HG03060 (cell line): ENCODE results near the gene MRPL28.
"Not testable (repeated sequence)": the region's sequence is repeated elsewhere in the genome, so short reads cannot be mapped to it uniquely, and the experiment has no call there.

Source experiments
- ATAC-seq: cut with Tn5 transposase; IDR thresholded peaks from one replicate; pipeline ENCODE4 v1.9.1; 2021; ENCODE audit warnings: low read depth, moderate number of reproducible peaks; ENCODE audit not compliant: unreplicated experiment

Gene MRPL28

DNA sequence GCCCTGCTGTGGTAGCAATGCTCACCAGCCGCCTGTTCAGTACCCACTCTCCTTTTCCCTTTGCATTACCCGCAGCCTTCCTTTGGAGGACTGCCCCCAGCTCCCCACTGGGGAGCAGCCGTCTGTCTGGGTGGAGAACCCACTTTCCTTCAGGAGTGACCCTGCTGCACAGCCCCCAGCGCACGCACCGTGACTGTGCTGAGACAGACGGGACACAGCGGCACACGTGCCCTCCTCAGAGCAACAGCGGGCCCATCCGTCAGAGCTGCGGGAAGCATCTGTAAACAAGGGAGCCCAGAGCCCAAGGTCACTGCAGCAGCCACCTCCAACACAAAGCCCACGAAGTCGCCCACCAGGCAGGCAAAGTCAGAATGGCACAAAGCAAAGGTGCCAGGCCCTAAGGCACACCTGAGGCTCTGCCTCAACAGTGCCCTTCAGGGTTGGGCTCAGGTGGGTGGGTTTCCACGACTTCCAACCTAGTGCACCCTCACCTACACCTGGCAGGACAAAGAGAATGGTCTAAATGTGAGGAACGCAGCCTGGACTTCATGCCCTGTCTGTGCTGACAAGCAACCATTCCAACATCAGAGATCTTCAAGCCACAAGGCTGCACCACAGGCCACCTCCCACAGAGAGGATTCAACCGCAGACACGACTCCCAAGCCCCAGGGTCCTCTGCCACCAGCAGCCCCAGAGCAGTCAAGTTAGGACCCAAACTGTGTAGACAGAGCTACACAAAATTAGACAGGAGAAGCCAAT, 27.7 kb downstream of the MRPL28 start:
- ATAC-seq: no peak

DNA sequence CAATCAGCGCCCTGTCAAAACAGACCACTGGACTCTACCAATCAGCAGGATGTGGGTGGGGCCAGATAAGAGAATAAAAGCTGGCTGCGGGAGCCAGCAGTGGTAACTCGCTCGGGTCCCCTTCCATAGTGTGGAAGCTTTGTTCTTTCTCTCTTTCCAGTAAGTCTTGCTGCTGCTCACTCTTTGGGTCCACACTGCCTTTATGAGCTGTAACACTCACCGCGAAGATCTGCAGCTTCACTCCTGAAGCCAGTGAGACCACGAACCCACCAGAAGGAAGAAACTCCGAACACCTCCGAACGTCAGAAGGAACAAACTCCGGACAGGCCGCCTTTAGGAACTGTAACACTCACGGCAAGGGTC, 28.4 kb downstream of the MRPL28 start:
- ATAC-seq: not testable (repeated sequence)

DNA sequence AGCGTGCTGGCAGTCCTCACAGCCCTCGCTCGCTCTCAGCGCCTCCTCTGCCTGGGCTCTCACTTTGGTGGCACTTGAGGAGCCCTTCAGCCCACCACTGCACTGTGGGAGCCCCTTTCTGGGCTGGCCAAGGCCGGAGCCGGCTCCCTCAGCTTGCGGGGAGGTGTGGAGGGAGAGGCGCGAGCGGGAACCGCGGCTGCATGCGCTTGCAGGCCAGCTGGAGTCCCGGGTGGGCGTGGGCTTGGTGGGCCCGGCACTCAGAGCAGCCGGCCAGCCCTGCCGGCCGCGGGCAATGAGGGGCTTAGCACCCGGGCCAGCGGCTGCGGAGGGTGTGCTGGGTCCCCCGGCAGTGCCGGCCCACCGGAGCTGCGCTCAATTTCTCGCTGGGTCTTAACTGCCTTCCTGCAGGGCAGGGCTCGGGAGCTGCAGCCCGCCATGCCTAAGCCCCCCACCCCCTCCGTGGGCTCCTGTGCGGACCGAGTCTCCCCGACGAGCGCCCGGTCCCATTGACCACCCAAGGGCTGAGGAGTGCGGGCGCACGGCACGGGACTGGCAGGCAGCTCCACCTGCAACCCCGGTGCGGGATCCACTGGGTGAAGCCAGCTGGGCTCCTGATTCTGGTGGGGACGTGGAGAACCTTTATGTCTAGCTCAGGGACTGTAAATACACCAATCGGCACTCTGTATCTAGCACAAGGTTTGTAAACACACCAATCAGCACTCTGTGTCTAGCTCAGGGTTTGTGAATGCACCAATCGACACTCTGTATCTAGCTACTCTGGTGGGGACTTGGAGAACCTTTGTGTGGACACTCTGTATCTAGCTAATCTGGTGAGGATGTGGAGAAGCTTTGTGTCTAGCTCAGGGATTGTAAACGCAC, 29.0 kb downstream of the MRPL28 start:
- not testable (repeated sequence) for ATAC-seq

DNA sequence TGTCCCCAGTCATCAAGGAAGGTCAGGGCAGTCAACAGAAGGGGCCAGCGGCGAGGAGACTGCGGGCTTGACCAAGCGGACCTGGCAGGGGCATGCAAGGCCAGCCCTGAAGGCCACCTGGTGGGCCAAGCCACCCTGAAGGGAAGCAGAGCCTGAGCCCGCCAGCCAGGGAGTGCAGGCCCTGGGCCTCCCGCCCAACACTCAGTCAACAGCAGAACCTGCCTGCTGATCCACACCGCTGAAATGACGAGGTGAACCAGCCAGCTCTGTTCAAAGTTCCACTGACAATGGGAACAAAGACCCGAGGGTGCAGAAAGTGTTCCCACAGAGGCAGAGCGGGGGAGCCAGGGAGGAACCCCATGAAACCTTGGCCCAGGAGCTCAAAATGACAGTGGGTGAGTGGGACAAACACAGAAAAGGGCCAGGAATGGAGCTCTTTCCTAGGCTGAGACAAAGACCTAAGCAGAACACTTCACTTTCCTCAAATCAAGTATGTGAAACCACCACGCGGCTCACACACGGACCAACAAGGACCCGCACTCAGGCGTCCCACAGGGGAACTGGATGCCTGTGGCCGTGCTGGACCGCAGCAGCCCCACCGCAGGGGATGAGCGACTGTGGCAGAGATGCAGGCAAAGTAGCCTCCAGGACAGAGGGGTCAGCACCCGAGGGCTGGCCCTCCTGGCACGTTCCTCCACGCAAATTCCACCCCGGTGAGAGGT, 29.8 kb downstream of the MRPL28 start:
- no peak for ATAC-seq

DNA sequence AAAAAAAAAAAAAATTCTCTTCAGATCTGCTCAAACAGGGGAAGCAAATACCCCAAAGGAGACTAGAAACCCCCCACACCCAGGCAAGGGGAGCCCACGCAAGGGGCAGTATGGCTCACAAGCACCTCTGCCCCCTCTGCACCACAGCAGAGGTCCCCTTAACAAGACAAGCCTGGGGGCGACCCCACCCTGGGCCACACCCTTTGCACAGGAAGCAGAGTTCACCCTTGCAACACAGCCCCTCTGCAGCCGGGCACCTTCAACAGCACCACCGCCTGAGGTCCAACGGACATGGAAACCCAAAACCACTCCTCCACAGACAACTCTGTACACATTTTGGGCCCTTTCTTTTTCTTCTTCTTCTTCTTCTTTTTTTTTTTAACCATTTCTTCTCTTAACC, 30.7 kb downstream of the MRPL28 start:
- ATAC-seq: no peak

DNA sequence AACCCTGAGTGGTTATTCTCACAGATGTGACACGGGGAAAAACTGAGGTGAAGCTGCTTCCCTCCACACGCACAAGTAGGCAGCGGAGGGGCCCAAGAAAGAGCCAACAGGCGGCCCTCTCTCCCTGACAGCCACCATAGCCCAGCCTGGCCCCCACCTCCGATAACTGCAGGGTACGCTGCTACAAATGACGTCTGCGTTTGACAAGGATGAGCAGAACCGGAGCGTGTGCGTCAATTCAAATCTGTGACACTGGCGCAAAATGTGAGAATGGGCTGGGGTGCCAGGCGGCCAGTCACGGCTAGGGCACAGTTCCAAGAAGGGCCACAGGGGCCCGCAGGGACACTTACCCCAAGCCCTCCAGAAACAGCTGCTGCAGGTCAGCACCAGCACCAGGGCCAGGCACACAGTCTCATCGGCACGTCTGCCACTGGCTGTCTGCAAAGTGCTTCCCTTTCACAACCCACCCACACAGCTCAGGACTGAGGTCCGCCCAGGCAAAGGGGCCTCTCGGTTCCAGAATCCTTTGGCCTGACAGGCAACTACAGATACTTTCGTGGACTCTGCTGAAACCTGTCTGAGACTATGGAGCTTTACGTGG, 32.3 kb downstream of the MRPL28 start:
- no peak for ATAC-seq

DNA sequence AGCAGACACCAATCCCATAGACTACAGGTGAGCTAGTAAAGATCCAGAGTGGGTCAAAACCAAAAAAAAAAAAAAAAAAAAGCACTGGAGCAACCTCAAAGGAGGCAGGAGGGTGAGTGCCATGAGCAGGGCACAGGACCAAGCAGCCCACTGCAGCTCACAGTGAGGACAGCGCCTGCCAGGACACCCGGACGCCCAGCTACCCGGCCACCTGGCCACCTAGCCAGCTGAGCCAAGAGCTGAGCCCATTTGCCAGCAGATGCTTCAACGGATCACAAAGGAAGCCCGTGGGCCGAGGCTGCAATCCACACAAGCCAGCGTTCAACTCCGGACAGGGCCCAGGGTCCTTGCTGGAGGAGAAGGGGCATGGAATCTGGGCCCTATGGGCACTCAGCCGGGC, 32.9 kb downstream of the MRPL28 start:
- no peak for ATAC-seq

DNA sequence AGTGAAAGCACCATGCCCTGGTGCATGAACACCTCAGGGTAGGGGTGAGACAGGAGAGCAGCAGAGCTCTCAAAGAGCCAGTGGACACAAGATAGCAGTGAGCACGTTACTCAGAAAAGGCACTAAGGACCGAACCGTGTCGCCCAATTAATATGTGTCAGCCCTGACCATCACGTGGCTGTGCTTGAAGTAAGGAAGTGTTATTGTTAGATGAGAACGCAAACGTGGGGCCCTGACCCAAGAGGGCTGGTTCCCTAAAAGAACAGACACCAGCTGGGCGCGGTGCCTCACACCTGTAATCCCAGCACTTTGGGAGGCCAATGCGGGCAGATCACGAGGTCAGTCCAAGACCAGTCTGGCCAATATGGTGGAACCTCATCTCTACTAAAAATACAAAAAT, 34.1 kb downstream of the MRPL28 start:
- no peak for ATAC-seq

DNA sequence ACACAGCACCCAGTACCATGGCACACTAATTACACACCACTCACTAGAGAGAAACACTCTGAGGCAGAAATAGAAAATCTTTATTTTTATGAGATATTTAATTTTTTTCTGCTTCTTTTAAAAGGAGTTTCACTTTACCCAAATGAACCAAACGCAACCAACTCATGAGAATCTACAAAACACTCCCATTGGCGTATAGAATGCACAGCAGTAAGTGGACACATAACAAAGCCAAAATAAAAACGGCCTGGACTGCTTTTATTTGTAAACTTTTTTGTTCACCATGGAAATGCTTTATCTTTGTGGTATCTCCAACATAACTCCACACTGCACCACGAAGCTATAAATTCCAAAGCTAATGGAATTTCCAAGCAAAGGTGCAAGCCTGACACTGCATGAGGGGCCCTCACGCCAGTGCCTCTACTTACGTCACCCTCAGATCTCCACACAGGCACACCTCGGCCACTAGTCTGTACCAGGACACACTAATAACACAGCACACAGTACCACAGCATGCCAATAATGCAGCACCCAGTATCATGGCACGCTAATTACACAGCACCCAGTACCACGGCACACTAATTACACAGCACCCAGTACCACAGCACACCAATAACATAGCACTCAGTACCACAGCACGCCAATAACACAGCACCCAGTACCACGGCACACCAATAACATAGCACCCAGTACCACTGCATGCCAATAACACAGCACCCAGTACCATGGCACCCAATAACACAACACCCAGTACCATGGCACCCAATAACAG, 35.3 kb downstream of the MRPL28 start:
- not testable (repeated sequence) for ATAC-seq

DNA sequence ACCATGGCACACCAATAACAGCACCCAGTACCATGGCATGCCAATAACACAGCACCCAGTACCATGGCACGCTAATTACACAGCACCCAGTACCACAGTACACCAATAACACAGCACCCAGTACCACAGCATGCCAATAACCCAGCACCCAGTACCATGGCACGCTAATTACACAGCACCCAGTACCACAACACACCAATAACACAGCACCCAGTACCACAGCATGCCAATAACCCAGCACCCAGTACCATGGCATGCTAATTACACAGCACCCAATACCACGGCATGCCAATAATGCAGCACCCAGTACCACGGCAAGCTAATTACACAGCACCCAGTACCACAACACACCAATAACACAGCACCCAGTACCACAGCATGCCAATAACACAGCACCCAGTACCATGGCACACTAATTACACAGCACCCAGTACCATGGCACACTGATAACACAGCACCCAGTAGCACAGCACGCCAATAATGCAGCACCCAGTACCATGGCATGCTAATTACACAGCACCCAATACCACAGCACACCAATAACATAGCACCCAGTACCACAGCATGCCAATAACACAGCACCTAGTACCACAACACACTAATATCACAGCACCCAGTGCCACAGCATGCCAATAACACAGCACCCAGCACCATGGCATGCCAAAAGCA, 36.0 kb downstream of the MRPL28 start:
- ATAC-seq: not testable (repeated sequence)

DNA sequence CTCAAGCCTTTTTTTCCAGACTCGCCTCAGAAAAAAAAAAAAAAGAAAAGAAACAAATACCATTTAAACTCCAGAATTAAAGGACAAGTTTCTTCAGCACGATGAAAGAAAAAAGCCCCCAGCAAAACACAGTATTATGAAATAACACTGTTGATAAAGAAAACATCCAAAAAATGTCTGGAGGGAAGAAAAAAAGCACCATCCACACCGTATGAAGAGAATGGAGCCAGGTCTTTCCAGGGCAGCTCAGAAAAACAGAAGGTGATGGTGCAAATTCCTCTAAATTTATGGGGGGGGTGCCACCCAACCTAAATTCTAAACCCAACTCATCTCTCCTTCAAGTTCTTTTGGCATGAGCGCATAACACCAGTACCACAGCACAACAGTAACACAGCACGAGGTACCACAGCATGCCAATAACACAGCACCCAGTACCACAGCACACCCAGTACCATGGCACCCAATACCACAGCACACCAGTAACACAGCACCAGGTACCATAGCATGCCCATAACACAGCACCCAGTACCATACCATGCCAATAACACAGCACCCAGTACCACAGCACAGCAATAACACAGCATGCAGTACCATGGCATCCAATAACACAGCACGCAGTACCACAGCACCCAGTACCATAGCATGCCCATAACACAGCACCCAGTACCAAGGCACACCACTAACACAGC, 36.8 kb downstream of the MRPL28 start:
- no peak for ATAC-seq

DNA sequence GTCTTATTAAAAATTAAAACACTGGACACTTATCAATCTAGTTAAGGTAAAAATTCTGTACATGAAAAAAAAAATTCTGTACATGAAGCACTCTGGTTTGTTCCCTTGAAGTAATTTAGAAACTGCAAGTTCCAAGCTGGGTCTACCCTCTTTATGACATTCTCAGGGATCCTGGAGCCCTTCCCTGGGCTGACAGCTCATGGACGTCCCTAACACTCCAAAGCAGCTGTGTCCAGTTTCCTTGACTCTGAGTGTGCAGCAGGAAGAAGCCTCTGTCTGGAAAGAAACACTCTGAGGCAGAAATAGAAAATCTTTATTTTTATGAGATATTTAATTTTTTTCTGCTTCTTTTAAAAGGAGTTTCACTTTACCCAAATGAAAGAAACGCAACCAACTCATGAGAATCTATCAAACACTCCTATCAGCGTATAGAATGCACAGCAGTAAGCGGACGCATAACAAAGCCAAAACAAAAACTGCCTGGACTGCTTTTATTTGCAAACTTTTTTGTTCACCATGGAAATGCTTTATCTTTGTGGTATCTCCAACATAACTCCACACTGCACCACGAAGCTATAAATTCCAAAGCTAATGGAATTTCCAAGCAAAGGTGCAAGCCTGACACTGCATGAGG, 39.0 kb downstream of the MRPL28 start:
- ATAC-seq: not testable (repeated sequence)

DNA sequence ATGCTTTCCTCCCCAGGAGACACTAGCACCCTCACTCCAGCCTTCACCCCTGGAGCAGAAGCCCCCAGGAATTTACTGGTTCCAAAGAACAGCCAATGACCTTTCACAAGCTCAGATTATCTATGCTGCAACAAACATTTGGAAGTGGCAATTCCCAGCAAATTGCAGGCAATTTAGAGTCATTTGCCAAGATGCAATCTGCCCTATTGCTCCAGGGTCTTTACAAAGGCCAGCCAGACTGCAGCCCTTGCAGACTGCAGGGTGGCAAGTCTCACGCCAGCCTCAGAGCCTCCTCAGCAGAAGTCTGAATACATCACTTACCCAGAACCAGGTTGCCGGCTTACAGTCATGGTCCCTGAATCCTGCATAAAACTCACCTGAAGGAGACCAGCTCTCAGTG, 39.6 kb downstream of the MRPL28 start:
- no peak for ATAC-seq

DNA sequence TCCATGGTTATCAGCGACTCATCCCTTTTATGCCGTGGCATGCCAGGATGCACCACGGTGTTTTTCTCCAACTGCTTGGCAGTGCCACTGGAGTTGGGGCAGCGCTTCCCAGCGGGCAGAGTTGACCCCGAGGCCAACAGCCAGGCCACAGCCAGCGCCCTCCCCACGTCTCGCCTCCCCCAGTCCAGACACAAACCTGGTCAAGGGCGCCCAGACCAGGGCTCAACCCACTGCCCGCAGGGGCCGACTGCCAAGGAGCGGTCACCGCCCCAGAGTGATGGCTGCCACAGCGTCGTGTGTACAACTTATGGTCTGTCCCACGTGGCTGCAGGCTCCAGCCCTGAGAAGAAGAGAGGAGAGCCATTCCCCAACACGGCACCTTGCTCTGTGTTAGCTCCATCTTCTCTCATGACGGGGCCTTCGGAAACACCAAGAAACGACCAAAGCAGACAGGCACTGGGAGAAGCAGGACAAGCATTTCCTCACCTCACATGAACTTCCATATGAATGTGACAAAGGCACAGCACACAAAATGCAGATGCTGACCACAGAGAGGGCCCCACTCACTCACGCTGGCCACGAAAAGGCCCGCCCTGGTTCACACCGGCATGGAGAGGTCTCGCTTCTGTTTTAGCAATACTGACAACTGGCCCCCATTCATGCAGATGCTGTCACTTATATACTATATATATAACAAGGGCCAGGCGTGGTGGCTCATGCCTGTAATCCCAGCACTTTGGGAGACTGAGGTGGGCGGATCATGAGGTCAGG, 44.8 kb downstream of the MRPL28 start:
- ATAC-seq: no peak

DNA sequence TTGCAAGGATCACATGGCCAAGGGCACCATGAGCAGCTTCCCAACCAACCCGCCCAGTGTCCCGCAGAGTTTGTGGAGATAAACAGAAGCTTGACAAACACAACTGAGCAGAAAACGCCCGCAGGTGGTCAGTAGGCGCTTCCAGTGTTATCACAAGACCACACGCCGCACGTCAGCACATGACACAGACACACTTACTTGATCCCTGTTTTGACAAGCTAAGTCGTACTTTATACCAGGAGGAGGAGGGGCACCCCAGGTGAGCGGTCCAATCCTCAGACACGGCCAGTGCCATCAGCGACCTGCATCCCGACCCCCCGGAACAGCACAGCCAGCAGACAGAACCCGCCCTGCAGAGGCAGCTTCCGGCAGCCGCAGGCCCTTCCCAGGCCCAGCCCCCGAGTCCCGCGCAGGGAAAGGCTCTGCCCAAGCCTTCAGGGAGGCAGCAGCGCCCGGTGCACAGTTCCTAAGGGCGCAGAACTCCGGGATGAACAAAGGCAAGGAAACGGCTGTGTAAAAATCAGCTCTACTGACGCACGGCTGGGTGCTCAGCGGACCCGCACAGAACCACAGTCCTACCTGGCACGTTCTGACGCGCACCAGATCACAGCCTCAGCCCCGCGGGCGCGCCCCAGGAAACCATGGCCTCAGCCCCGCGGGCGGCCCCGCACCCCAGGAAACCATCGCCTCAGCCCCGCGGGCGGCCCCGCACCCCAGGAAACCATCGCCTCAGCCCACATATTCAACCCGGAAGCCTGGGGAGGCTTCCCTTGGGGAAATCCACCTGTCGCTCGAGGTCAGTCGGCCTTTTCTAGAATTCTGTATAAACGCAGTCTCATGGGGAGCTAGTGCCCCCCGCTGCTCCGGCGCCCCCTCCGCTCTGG, 45.6 kb downstream of the MRPL28 start:
- ATAC-seq: no peak

DNA sequence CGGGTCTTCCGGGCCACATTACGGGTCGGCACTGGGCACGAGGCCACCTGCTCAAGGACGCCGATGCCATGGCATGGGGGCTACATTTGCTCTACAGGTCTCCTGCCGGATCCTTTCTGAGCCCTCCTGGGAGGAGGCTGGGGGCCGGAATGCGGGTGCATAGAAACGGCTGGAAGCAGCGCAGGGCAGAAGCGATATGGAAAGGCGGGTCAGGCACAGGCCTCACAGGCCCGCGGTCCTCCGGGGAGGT, 46.2 kb downstream of the MRPL28 start:
- no peak for ATAC-seq

DNA sequence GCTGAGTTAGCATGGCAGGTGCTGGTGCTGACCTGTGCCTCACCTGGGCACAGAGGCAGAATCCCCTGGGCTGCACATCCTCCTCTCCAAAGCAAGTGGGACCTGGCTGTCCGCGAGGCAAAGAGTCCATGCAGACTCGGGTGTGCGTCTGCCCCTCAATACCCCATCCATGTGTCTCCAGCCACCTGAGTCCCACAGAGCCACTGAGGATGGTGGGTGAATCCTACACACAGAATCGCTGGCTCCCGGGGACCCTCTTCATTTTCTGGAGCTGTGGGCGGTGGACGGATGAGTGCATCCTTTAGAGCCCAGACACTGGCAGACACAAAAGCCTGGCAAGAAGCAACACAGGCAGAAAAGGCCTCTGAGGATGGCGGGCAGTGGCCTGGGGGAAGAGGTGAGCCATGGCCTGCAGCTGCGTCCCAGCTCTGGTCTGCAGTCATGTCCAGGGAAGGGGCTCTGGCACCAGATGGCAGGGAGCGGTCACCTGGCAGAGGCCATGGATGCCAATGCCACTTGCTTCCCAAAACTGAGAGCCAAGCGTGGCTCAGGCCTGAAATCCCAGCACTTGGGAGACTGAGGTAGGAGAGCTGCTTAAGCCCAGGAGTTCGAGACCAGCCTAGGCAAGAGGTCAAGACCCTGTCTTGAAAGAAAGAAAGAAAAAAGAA, 47.7 kb downstream of the MRPL28 start:
- no peak for ATAC-seq
